Hepatocyte (in vitro differentiated cells): ENCODE data around the gene CHCT1. TPM values are rescaled to one million over a fixed set of nuclear protein-coding genes. Genes with fewer than 3 reads are reported as not detected.

Source experiments
- polyA plus RNA-seq: library from polyadenylated mRNA; unstranded; fragments of >200 nt; fragmentation: Nextera tagmentation; extraction: Ambion mirVana; gene quantifications from 2 replicates; pipeline ENCODE4 v1.2.1, GENCODE V29; 2016
- total RNA-seq: library from RNA; depleted of rRNA; stranded (reverse); fragments of >200 nt; gene quantifications from 2 replicates; pipeline ENCODE4 v1.2.3, GENCODE V29; 2014

CHCT1 gene
- total and polyA plus RNA-seq, 2 experiments from 2014 or later, result not detected

Other genes with a start within 250 kb of the CHCT1 start
- 37.0 and 46.9 TPM in 2 replicates for gene USP32, start 30.4 kb upstream of the CHCT1 start, total RNA-seq
- 15.3 and 29.6 TPM in 2 replicates for gene USP32, start 30.4 kb upstream of the CHCT1 start, polyA plus RNA-seq
- gene APPBP2, start 103.8 kb downstream of the CHCT1 start, total RNA-seq, result 39.3 and 42.0 TPM in 2 replicates
- 37.2 and 42.6 TPM in 2 replicates for gene APPBP2, start 103.8 kb downstream of the CHCT1 start, polyA plus RNA-seq
- 12.6 and 18.3 TPM in 2 replicates for gene PPM1D, start 177.7 kb downstream of the CHCT1 start, total RNA-seq
- gene PPM1D, start 177.7 kb downstream of the CHCT1 start, polyA plus RNA-seq, result 12.8 and 18.6 TPM in 2 replicates